HUES6 (cell line): Measurements from ENCODE around the gene TCF12.

Experiments
- H3K27ac ChIP-seq: 2 replicates; pipeline ENCODE4 v1.7.0; 2013; ENCODE audit warnings: low read depth, mild to moderate bottlenecking, low read length, inconsistent platforms
- H3K27me3 ChIP-seq: 2 replicates; pipeline ENCODE4 v1.6.1; 2013; ENCODE audit warnings: low read length; ENCODE audit not compliant: control insufficient read depth, insufficient read depth
- H3K36me3 ChIP-seq: 2 replicates; pipeline ENCODE4 v1.6.1; 2013; ENCODE audit warnings: low read length; ENCODE audit not compliant: control insufficient read depth, insufficient read depth
- H3K4me1 ChIP-seq: 2 replicates; pipeline ENCODE4 v1.6.1; 2013; ENCODE audit warnings: low read length; ENCODE audit not compliant: control insufficient read depth, insufficient read depth
- H3K4me3 ChIP-seq: 2 replicates; pipeline ENCODE4 v1.5.1; 2013; ENCODE audit warnings: low read depth, low read length
- H3K9ac ChIP-seq: one replicate; pipeline ENCODE4 v1.6.1; 2013; ENCODE audit warnings: mild to moderate bottlenecking, low read length
- H3K9me3 ChIP-seq: 2 replicates; pipeline ENCODE4 v1.6.1; 2013; ENCODE audit warnings: low read depth, low read length; ENCODE audit not compliant: control insufficient read depth, insufficient read depth

The TCF12 gene

GRCh38 chr15:56918046-56918938 lies at the start of gene TCF12:
Gene TCF12 (plus strand): TSS chr15:56918644. CDS start chr15:56919914, 1,270 bp downstream.
- peak within 1 kb of the TSS; percentile 78 for H3K4me3 ChIP-seq
- no peaks in the 10 kb centered on the region; the same call in 1 of the 2 replicates for H3K27me3 ChIP-seq
- H3K9ac ChIP-seq, result peak within 1 kb of the TSS; percentile 99
- peaks cover 14% of the 10 kb centered on the region for H3K4me1 ChIP-seq
- H3K27ac ChIP-seq, result peak within 1 kb of the TSS; percentile 97
- H3K36me3 ChIP-seq, result peaks cover 19% of the 10 kb centered on the region
- no peaks in the 10 kb centered on the region for H3K9me3 ChIP-seq

GRCh38 chr15:56869573-56869972 lies 48.9 kb upstream of the TCF12 start:
- Histone ChIP-seq H3K4me3 (no peak overlapping the region), H3K4me1 (no peaks in the 10 kb centered on the region), H3K36me3 (no peaks in the 10 kb centered on the region), H3K9ac (no peak overlapping the region), H3K9me3 (no peaks in the 10 kb centered on the region), H3K27ac (no peak overlapping the region), H3K27me3 (no peaks in the 10 kb centered on the region)

GRCh38 chr15:56871185-56871584 lies 47.3 kb upstream of the TCF12 start:
- Histone ChIP-seq H3K9me3 (no peaks in the 10 kb centered on the region), H3K9ac (no peak overlapping the region), H3K27ac (no peak overlapping the region), H3K27me3 (no peaks in the 10 kb centered on the region), H3K36me3 (no peaks in the 10 kb centered on the region), H3K4me3 (no peak overlapping the region), H3K4me1 (no peaks in the 10 kb centered on the region)

DNA sequence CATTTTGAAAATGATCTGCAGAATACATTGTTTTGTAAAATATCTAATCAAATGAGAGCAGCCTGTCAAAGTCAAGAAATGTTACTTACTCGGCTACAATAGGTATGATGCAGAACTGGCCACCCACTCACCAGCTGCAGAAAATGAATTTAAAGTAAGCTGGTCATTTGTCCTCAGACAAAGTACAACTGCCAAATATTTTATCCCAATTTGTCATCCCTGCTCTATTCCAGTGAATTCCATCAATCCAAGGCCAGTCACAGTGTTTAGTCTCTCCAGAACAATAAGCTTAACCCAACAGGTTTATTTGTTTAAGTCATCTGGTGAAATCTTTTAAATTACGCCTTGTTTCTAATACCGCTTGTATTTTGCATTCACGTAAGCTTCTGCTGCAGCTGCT lies 46.6 kb upstream of the TCF12 start:
- Histone ChIP-seq H3K27ac (no peak overlapping the region), H3K9me3 (no peaks in the 10 kb centered on the region), H3K4me3 (no peak overlapping the region), H3K27me3 (no peaks in the 10 kb centered on the region), H3K4me1 (no peaks in the 10 kb centered on the region), H3K36me3 (no peaks in the 10 kb centered on the region), H3K9ac (no peak overlapping the region)

GRCh38 chr15:56877255-56877970 lies 41.0 kb upstream of the TCF12 start:
- no peak overlapping the region for H3K9ac ChIP-seq
- no peaks in the 10 kb centered on the region for H3K36me3 ChIP-seq
- no peaks in the 10 kb centered on the region for H3K4me1 ChIP-seq
- H3K27me3 ChIP-seq, result no peaks in the 10 kb centered on the region
- H3K4me3 ChIP-seq, result no peak overlapping the region
- H3K9me3 ChIP-seq, result no peaks in the 10 kb centered on the region
- H3K27ac ChIP-seq, result no peak overlapping the region

GRCh38 chr15:56879502-56879901 lies 38.9 kb upstream of the TCF12 start:
- Histone ChIP-seq H3K4me3 (no peak overlapping the region), H3K27me3 (no peaks in the 10 kb centered on the region), H3K9me3 (no peaks in the 10 kb centered on the region), H3K9ac (no peak overlapping the region), H3K4me1 (no peaks in the 10 kb centered on the region), H3K36me3 (no peaks in the 10 kb centered on the region), H3K27ac (no peak overlapping the region)

GRCh38 chr15:56883088-56883487 lies 35.4 kb upstream of the TCF12 start:
- no peak overlapping the region for H3K9ac ChIP-seq

GRCh38 chr15:56886363-56886931 lies 32.0 kb upstream of the TCF12 start:
- Histone ChIP-seq H3K36me3 (no peaks in the 10 kb centered on the region), H3K4me1 (peaks cover 17% of the 10 kb centered on the region), H3K9me3 (no peaks in the 10 kb centered on the region), H3K27ac (peak overlapping the region; percentile 90; the same call in 1 of the 2 replicates), H3K27me3 (peaks cover 10% of the 10 kb centered on the region), H3K4me3 (peak overlapping the region; percentile 60), H3K9ac (peak overlapping the region; percentile 69)

More at GRCh38 chr15:56883088-56883487, 35.4 kb upstream of the TCF12 start:
- Histone ChIP-seq H3K9me3 (no peaks in the 10 kb centered on the region), H3K27me3 (no peaks in the 10 kb centered on the region), H3K4me1 (peaks cover 12% of the 10 kb centered on the region), H3K36me3 (no peaks in the 10 kb centered on the region), H3K4me3 (no peak overlapping the region), H3K27ac (no peak overlapping the region)

DNA sequence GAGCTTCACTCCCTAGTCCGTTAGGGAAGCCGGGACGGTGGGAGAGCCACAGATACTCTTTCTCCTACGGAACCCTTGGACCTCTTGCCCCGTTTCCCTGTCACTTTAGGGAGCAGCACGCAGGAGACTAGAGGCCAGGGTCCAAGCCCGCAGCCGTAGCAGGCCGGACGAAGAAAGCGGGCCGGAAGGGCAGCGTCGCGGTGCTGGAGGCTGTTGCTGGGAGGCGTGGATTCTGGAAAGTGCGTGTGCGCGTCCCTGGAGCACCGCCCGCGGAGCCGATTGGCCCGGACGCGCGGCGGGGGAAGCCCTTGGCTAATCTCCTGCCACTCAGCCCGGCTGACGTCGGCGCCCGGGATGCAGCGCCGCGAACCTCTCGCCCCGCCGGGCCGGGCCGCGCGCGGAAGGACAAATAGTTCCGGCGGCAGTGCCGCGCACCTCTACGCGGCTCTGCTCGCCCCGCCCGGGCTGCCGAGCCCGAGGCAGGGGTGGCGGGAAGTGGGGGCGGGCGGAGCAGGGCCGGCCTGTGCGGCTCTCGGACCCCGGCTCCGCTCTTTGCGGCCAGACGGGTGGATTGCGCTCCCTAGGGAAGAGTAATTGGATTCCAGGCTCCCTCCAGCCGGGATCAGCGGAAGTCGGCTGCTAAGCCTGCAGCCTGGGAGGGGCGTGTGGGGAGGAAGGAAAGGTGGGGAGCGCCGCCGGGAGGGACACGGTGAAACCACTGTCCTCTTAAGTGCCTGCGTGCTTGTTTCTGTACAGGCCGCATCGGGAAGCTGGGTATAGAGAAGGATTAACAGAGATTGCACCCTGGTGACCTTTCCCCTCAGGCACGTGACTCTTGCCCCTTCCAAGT lies 31.3 kb upstream of the TCF12 start:
- peak overlapping the region; percentile 69 for H3K9ac ChIP-seq
- H3K36me3 ChIP-seq, result no peaks in the 10 kb centered on the region
- peaks cover 10% of the 10 kb centered on the region for H3K27me3 ChIP-seq
- no peaks in the 10 kb centered on the region for H3K9me3 ChIP-seq
- peak overlapping the region; percentile 60 for H3K4me3 ChIP-seq
- peak overlapping the region; percentile 90 for H3K27ac ChIP-seq
- H3K4me1 ChIP-seq, result peaks cover 17% of the 10 kb centered on the region

- peak overlapping the region; percentile 90; the same call in 1 of the 2 replicates for H3K27ac ChIP-seq
These were observed 30.5 kb upstream of the TCF12 start for GRCh38 chr15:56887782-56888438.

More at GRCh38 chr15:56887782-56888438, 30.5 kb upstream of the TCF12 start:
- Histone ChIP-seq H3K36me3 (no peaks in the 10 kb centered on the region), H3K9ac (peak overlapping the region; percentile 69), H3K4me3 (peak overlapping the region; percentile 60), H3K27me3 (peaks cover 17% of the 10 kb centered on the region), H3K4me1 (peaks cover 17% of the 10 kb centered on the region), H3K9me3 (no peaks in the 10 kb centered on the region)
